HepG2 (cell line): ENCODE data around the gene PXMP4. TPM values are rescaled to one million over a fixed set of nuclear protein-coding genes. Genes with fewer than 3 reads are reported as not detected.

ENCODE experiments used
- ATM ChIP-seq: fragments of 450-650 bp; IDR thresholded peaks from 2 replicates; pipeline ENCODE4 v1.7.1; 2017; ENCODE audit warnings: mild to moderate bottlenecking, borderline replicate concordance
- EED ChIP-seq: sonication (generic); formaldehyde crosslinking; IDR thresholded peaks from 2 replicates; pipeline ENCODE4 v1.5.0; 2020; ENCODE audit warnings: mild to moderate bottlenecking, missing genetic modification reagents
- GTF3A ChIP-seq: sonication (generic); formaldehyde crosslinking; conservative IDR thresholded peaks from 2 replicates; pipeline ENCODE4 v1.4.0; 2020; ENCODE audit warnings: mild to moderate bottlenecking, missing genetic modification reagents
- HNRNPL ChIP-seq: fragments of 200-400 bp; formaldehyde crosslinking; IDR thresholded peaks from 2 replicates; pipeline ENCODE4 v1.6.1; 2017; ENCODE audit warnings: mild to moderate bottlenecking, low read depth, low read length
- HOXD1 ChIP-seq: sonication (generic); formaldehyde crosslinking; IDR thresholded peaks from 2 replicates; pipeline ENCODE4 v1.5.0; 2020; ENCODE audit warnings: missing genetic modification reagents
- NBN ChIP-seq: fragments of 450-650 bp; conservative IDR thresholded peaks from 2 replicates; pipeline ENCODE4 v1.6.1; 2017
- NFE2 ChIP-seq: sonication (generic); formaldehyde crosslinking; IDR thresholded peaks from 2 replicates; pipeline ENCODE4 v1.4.0; 2020; ENCODE audit warnings: missing genetic modification reagents
- NFYB ChIP-seq: sonication (generic); formaldehyde crosslinking; IDR thresholded peaks from 2 replicates; pipeline ENCODE4 v1.4.0; 2020; ENCODE audit warnings: missing genetic modification reagents
- NR2F6 ChIP-seq, 2 experiments: IDR thresholded peaks; 2 replicates each; pipeline ENCODE4 v1.6.1; 2016; ENCODE audit warnings: antibody characterized with exemption in 1 of 2, mild to moderate bottlenecking in 1 of 2
- RARG ChIP-seq: sonication (generic); formaldehyde crosslinking; IDR thresholded peaks from 2 replicates; pipeline ENCODE4 v1.4.0; 2020; ENCODE audit warnings: low read depth, mild to moderate bottlenecking, missing genetic modification reagents
- RFX1 ChIP-seq: fragments of 450-650 bp; IDR thresholded peaks from 2 replicates; pipeline ENCODE4 v1.6.1; 2017
- RORA ChIP-seq: sonication (generic); formaldehyde crosslinking; IDR thresholded peaks from 2 replicates; pipeline ENCODE4 v1.5.0; 2020; ENCODE audit warnings: mild to moderate bottlenecking, missing genetic modification reagents, moderate library complexity
- STAT5B ChIP-seq: sonication (generic); formaldehyde crosslinking; IDR thresholded peaks from 2 replicates; pipeline ENCODE4 v1.4.0; 2020; ENCODE audit warnings: missing genetic modification reagents
- TFAP4 ChIP-seq: sonication (generic); IDR thresholded peaks from 2 replicates; pipeline ENCODE4 v1.6.1; 2016; ENCODE audit warnings: low read depth, borderline replicate concordance
- THYN1 ChIP-seq: sonication (generic); formaldehyde crosslinking; IDR thresholded peaks from 2 replicates; pipeline ENCODE4 v1.8.1; 2023; ENCODE audit warnings: low read depth, mild to moderate bottlenecking, moderate library complexity, missing genetic modification reagents, borderline replicate concordance
- ZBTB34 ChIP-seq: sonication (generic); formaldehyde crosslinking; IDR thresholded peaks from 2 replicates; pipeline ENCODE4 v1.8.0; 2022; ENCODE audit warnings: mild to moderate bottlenecking, missing genetic modification reagents
- ZBTB7B ChIP-seq: sonication (generic); formaldehyde crosslinking; IDR thresholded peaks from 2 replicates; pipeline ENCODE4 v1.4.0; 2020; ENCODE audit warnings: missing genetic modification reagents
- ZFP36L2 ChIP-seq: sonication (generic); formaldehyde crosslinking; IDR thresholded peaks from 2 replicates; pipeline ENCODE4 v1.4.0; 2020; ENCODE audit warnings: missing genetic modification reagents
- ZFP90 ChIP-seq: sonication (generic); formaldehyde crosslinking; IDR thresholded peaks from 2 replicates; pipeline ENCODE4 v1.8.0; 2022; ENCODE audit warnings: missing genetic modification reagents, mild to moderate bottlenecking, inconsistent platforms, borderline replicate concordance
- ZFYVE20 ChIP-seq: sonication (generic); formaldehyde crosslinking; IDR thresholded peaks from 2 replicates; pipeline ENCODE4 v1.8.0; 2023; ENCODE audit warnings: low read depth, mild to moderate bottlenecking, moderate library complexity, missing genetic modification reagents, borderline replicate concordance
- ZNF160 ChIP-seq: sonication (generic); formaldehyde crosslinking; IDR thresholded peaks from 2 replicates; pipeline ENCODE4 v1.8.0; 2022; ENCODE audit warnings: mild to moderate bottlenecking, inconsistent platforms, missing genetic modification reagents
- ZNF253 ChIP-seq: sonication (generic); formaldehyde crosslinking; IDR thresholded peaks from 2 replicates; pipeline ENCODE4 v1.8.0; 2022; ENCODE audit warnings: mild to moderate bottlenecking, missing genetic modification reagents, borderline replicate concordance
- ZNF326 ChIP-seq: sonication (generic); formaldehyde crosslinking; IDR thresholded peaks from 2 replicates; pipeline ENCODE4 v1.4.0; 2020; ENCODE audit warnings: missing genetic modification reagents, borderline replicate concordance
- ZNF362 ChIP-seq: sonication (generic); formaldehyde crosslinking; IDR thresholded peaks from 2 replicates; pipeline ENCODE4 v1.4.0; 2020; ENCODE audit warnings: missing genetic modification reagents, mild to moderate bottlenecking, borderline replicate concordance
- ZNF501 ChIP-seq: sonication (generic); formaldehyde crosslinking; IDR thresholded peaks from 2 replicates; pipeline ENCODE4 v1.5.1; 2020; ENCODE audit warnings: mild to moderate bottlenecking, moderate library complexity, missing genetic modification reagents
- ZNF543 ChIP-seq: sonication (generic); formaldehyde crosslinking; IDR thresholded peaks from 2 replicates; pipeline ENCODE4 v1.4.0; 2020; ENCODE audit warnings: mild to moderate bottlenecking, missing genetic modification reagents
- ZNF616 ChIP-seq: sonication (generic); formaldehyde crosslinking; IDR thresholded peaks from 2 replicates; pipeline ENCODE4 v1.5.0; 2020; ENCODE audit warnings: low read depth, mild to moderate bottlenecking, missing genetic modification reagents
- ZNF678 ChIP-seq: sonication (generic); formaldehyde crosslinking; IDR thresholded peaks from 2 replicates; pipeline ENCODE4 v1.4.0; 2020; ENCODE audit warnings: mild to moderate bottlenecking, missing genetic modification reagents
- ZNF790 ChIP-seq: sonication (generic); formaldehyde crosslinking; IDR thresholded peaks from 2 replicates; pipeline ENCODE4 v1.8.0; 2022; ENCODE audit warnings: missing genetic modification reagents, mild to moderate bottlenecking, borderline replicate concordance
- polyA plus RNA-seq, 8 experiments: library from polyadenylated mRNA; depleted of rRNA in 3 of 8; stranded (reverse) in 7 of 8; unstranded in 1 of 8; fragments of >200 nt; fragmentation: Illumina TruSeq in 4 of 8; extraction: Trizol in 4 of 8; gene quantifications; 2 replicates each; pipeline versions ENCODE4 v1.2.1 to v1.2.3, GENCODE V29; 2011 to 2016; ENCODE audit warnings: low read depth in 4 of 8, missing spikeins in 1 of 8, mixed read lengths in 1 of 8; ENCODE audit not compliant: insufficient read depth in 1 of 8
- total RNA-seq, 5 experiments: library from RNA; depleted of rRNA; stranded (reverse); fragments of >200 nt; fragmentation: Illumina TruSeq; extraction: Trizol; gene quantifications; 2 replicates each; pipeline ENCODE4 v1.2.3, GENCODE V29; 2016; ENCODE audit warnings: low read depth in 1 of 5

Gene PXMP4
- total and polyA plus RNA-seq, 2 of the 13 experiments (the other 11 are each of a cell fraction or from before 2014, with no cell fraction given): not detected

GRCh38 chr20:33673410-33674293 lies 46.5 kb downstream of the PXMP4 start (continued):
- TF ChIP-seq ZNF362 (CRISPR knock-in tag) (no peak), ZNF790 (CRISPR knock-in tag) (no peak), GTF3A (CRISPR knock-in tag) (no peak; the same call in 1 of the 2 replicates), ZFP90 (no peak), HOXD1 (CRISPR knock-in tag) (0 out of 2 replicates have a peak, but pooled peaks have one; percentile 11), EED (CRISPR knock-in tag) (peak; percentile 73; the same call in 1 of the 2 replicates), ZNF160 (CRISPR knock-in tag) (no peak), ZFP36L2 (no peak), STAT5B (CRISPR knock-in tag) (no peak; the same call in 1 of the 2 replicates), NFYB (CRISPR knock-in tag) (0 out of 2 replicates have a peak, but pooled peaks have one; percentile 8), ZNF678 (no peak), THYN1 (CRISPR knock-in tag) (no peak), TFAP4 (no peak), HNRNPL (0 out of 2 replicates have a peak, but pooled peaks have one; percentile 66), NBN (no peak), NR2F6 (IDR thresholded peaks at IDR 0.05) (0 out of 2 replicates have a peak, but pooled peaks have one; percentile 11), NR2F6 (CRISPR knock-in tag; IDR thresholded peaks at IDR 0.05) (no peak), RFX1 (no peak), ATM (no peak), ZBTB7B (no peak), ZNF326 (CRISPR knock-in tag) (no peak), RARG (0 out of 2 replicates have a peak, but pooled peaks have one; percentile 4), ZNF253 (CRISPR knock-in tag) (no peak), ZBTB34 (CRISPR knock-in tag) (no peak), ZFYVE20 (CRISPR knock-in tag) (0 out of 2 replicates have a peak, but pooled peaks have one; percentile 10), NFE2 (CRISPR knock-in tag) (peak; percentile 34; the same call in 1 of the 2 replicates), ZNF543 (CRISPR knock-in tag) (no peak), ZNF501 (CRISPR knock-in tag) (peak; percentile 60), RORA (no peak), ZNF616 (0 out of 2 replicates have a peak, but pooled peaks have one; percentile 51)
